Upper lobe of left lung (tissue), 6 donors: ENCODE results near the gene CTSE. TPM values are rescaled to one million over a fixed set of nuclear protein-coding genes. Genes with fewer than 3 reads are reported as not detected.
A peak's percentile ranks its signal among the peaks of the same experiment; 100 is the strongest.

ENCODE experiments used
- ATAC-seq, 2 donors: fragments of 200-7000 bp; cut with Tn5 transposase; one replicate each; pipeline ENCODE4 v1.9.1; 2022; ENCODE audit warnings: mild to moderate bottlenecking in 2 of 2, moderate library complexity in 2 of 2; ENCODE audit not compliant: low FRiP score in 2 of 2
- DNase-seq, 2 donors: peaks; one replicate each; pipeline ENCODE4 v3.0.0-alpha.2; 2019 to 2020
- H3K27ac ChIP-seq, 4 donors: fragments of 200-600 bp; sonication (generic); one replicate each; pipeline ENCODE4 v1.5.1; 2016 to 2019
- H3K27me3 ChIP-seq, 4 donors: fragments of 200-600 bp; sonication (generic); one replicate each; pipeline ENCODE4 v1.5.1; 2017 to 2019
- H3K36me3 ChIP-seq, 4 donors: fragments of 200-600 bp; sonication (generic); one replicate each; pipeline ENCODE4 v1.5.1; 2016 to 2019
- H3K4me1 ChIP-seq, 4 donors: fragments of 200-600 bp; sonication (generic); one replicate each; pipeline ENCODE4 v1.5.1; 2018 to 2019
- H3K4me3 ChIP-seq, 4 donors: fragments of 200-600 bp; sonication (generic); one replicate each; pipeline ENCODE4 v1.5.1; 2017 to 2019; ENCODE audit warnings: mild to moderate bottlenecking in 2 of 4, moderate library complexity in 1 of 4
- H3K9me3 ChIP-seq, 4 donors: fragments of 200-600 bp; sonication (generic); one replicate each; pipeline ENCODE4 v1.5.1; 2018 to 2019
- CTCF ChIP-seq, 6 experiments: fragments of 450-650 bp in 4 of 6; fragments of 200-600 bp in 2 of 6; sonication (generic) in 2 of 6; IDR thresholded peaks; one replicate each; pipeline ENCODE4 v1.5.1; 2016 to 2019; ENCODE audit warnings: antibody characterized with exemption in 6 of 6
- EP300 ChIP-seq, 4 donors: sonication (generic); formaldehyde crosslinking; IDR thresholded peaks; one replicate each; pipeline ENCODE4 v1.5.1; 2017; ENCODE audit warnings: antibody characterized with exemption in 4 of 4, control low read depth in 2 of 4
- POLR2A ChIP-seq, 4 donors: fragments of 450-650 bp; IDR thresholded peaks; one replicate each; pipeline ENCODE4 v1.5.1; 2016 to 2017; ENCODE audit warnings: antibody characterized with exemption in 4 of 4, mild to moderate bottlenecking in 2 of 4
- POLR2AphosphoS5 ChIP-seq, 2 donors: sonication (generic); formaldehyde crosslinking; IDR thresholded peaks; one replicate each; pipeline ENCODE4 v1.5.1; 2017; ENCODE audit warnings: antibody characterized with exemption in 2 of 2
- WGBS, 2 donors: methylation state at CpG; one replicate each; pipeline ENCODE4 v1.1.5; 2017 to 2018; 5-methylcytosine and 5-hydroxymethylcytosine counted together
- total RNA-seq, 6 donors: library from RNA; depleted of rRNA in 4 of 6; stranded (reverse); fragments of >200 nt in 4 of 6; gene quantifications; one replicate each; pipeline versions ENCODE4 v1.1.0 to v1.2.1, GENCODE V29; 2016 to 2021
- donor health status: DM: no; HTN: no; CAD: no; lungs with moderate emphysema.
- donor health status: DM: no; HTN: yes; CAD: no; lungs with severe emphysema.

CTSE gene
- total RNA-seq, 6 donors from 2014 or later, result 34.6 to 132 (median 106) TPM

- TF ChIP-seq CTCF (IDR thresholded peaks at IDR 0.05) (no peak), POLR2A (IDR thresholded peaks at IDR 0.05) (no peak), EP300 (IDR thresholded peaks at IDR 0.05) (no peak), POLR2AphosphoS5 (IDR thresholded peaks at IDR 0.05) (no peak)
- Histone ChIP-seq H3K36me3 (no peaks in the 10 kb centered on the region), H3K27ac (no peak overlapping the region), H3K9me3 (no peaks in the 10 kb centered on the region), H3K4me3 (no peak overlapping the region), H3K4me1 (no peaks in the 10 kb centered on the region), H3K27me3 (no peaks in the 10 kb centered on the region)
- DNase-seq, result no peak
- no peak for ATAC-seq
- 69 to 81% methylated on average over 6 of the region's 6 CpGs for WGBS, 2 donors
Observed at GRCh38 chr1:206013026-206013795, 10.5 kb downstream of the CTSE start.

GRCh38 chr1:206012086-206012859 is 11.4 kb downstream of the CTSE start:
- Histone ChIP-seq H3K4me1 (no peaks in the 10 kb centered on the region), H3K27ac (peak overlapping the region in 1 of 4 donors; percentile 68), H3K4me3 (no peak overlapping the region), H3K27me3 (no peaks in the 10 kb centered on the region), H3K9me3 (no peaks in the 10 kb centered on the region), H3K36me3 (no peaks in the 10 kb centered on the region)
- peak in 2 of 4 donors; percentile 22 to 55 for TF ChIP-seq POLR2A (IDR thresholded peaks at IDR 0.05)
- TF ChIP-seq CTCF (IDR thresholded peaks at IDR 0.05), result peak in 1 of 6 experiments; percentile 5
- no peak for TF ChIP-seq EP300 (IDR thresholded peaks at IDR 0.05)
- TF ChIP-seq POLR2AphosphoS5 (IDR thresholded peaks at IDR 0.05), result peak in 1 of 2 donors; percentile 15
- ATAC-seq (peak; percentile 89 to 94), DNase-seq (peak in 1 of 2 donors; percentile 87)
- 65 to 71% methylated on average over 14 to 17 of the region's 17 CpGs for WGBS, 2 donors

- no peaks in the 10 kb centered on the region for H3K9me3 ChIP-seq
- WGBS, 2 donors, result 78 to 82% methylated on average over 8 of the region's 8 CpGs
- H3K4me3 ChIP-seq, result no peak overlapping the region
- no peaks in the 10 kb centered on the region for H3K36me3 ChIP-seq
- TF ChIP-seq EP300 (IDR thresholded peaks at IDR 0.05) (no peak), POLR2A (IDR thresholded peaks at IDR 0.05) (no peak), CTCF (IDR thresholded peaks at IDR 0.05) (no peak), POLR2AphosphoS5 (IDR thresholded peaks at IDR 0.05) (no peak)
- ATAC-seq (no peak), DNase-seq (no peak)
- H3K4me1 ChIP-seq, result peaks cover 0 to 5% (median 0%) of the 10 kb centered on the region in 4 donors
- no peak overlapping the region for H3K27ac ChIP-seq
- H3K27me3 ChIP-seq, result no peaks in the 10 kb centered on the region
Observed at GRCh38 chr1:206011057-206011456, 12.6 kb downstream of the CTSE start.

GRCh38 chr1:206010060-206010459 is 13.6 kb downstream of the CTSE start:
- Histone ChIP-seq H3K27me3 (no peaks in the 10 kb centered on the region), H3K4me1 (peaks cover 0 to 6% (median 2%) of the 10 kb centered on the region in 4 donors), H3K9me3 (no peaks in the 10 kb centered on the region), H3K4me3 (no peak overlapping the region), H3K36me3 (no peaks in the 10 kb centered on the region), H3K27ac (no peak overlapping the region)
- WGBS, 2 donors, result 70 to 75% methylated on average over 5 of the region's 5 CpGs
- DNase-seq (no peak), ATAC-seq (no peak)
- no peak for TF ChIP-seq POLR2A (IDR thresholded peaks at IDR 0.05)
- no peak for TF ChIP-seq POLR2AphosphoS5 (IDR thresholded peaks at IDR 0.05)
- TF ChIP-seq EP300 (IDR thresholded peaks at IDR 0.05), result no peak
- no peak for TF ChIP-seq CTCF (IDR thresholded peaks at IDR 0.05)
